Activated B cell treated with CpG ODN at 0.5 μM for 24 hours (primary cell): ENCODE results near the gene MEG3. TPM values are rescaled to one million over a fixed set of nuclear protein-coding genes. Genes with fewer than 3 reads are reported as not detected.

Experiments
- ATAC-seq: fragments of 200-7000 bp; cut with Tn5 transposase; one replicate; pipeline ENCODE4 v1.10.0; 2021; ENCODE audit warnings: low read depth, mild to moderate bottlenecking, moderate library complexity
- CTCF ChIA-PET: fragments of 350-600 bp; sonication (Branson Sonifier 250); formaldehyde crosslinking; loops from one replicate; lab custom pipeline; 2021; ENCODE audit warnings: antibody characterized with exemption; lab: Charles Lee
- POLR2A ChIA-PET: fragments of 350-600 bp; sonication (Branson Sonifier 250); formaldehyde crosslinking; loops from one replicate; lab custom pipeline; 2021; ENCODE audit warnings: antibody characterized with exemption; lab: Charles Lee
- DNase-seq: peaks from one replicate; pipeline ENCODE4 v3.0.0; 2022
- H3K27ac Mint-ChIP-seq: one replicate; pipeline ENCODE4 v1.8.0; 2020; ENCODE audit warnings: mixed read lengths
- H3K27me3 Mint-ChIP-seq: one replicate; pipeline ENCODE4 v1.8.0; 2021; ENCODE audit warnings: mixed read lengths
- H3K36me3 Mint-ChIP-seq: one replicate; pipeline ENCODE4 v1.8.0; 2021; ENCODE audit warnings: low read depth, mixed read lengths
- H3K4me1 Mint-ChIP-seq: one replicate; pipeline ENCODE4 v1.8.0; 2021; ENCODE audit warnings: mixed read lengths
- H3K4me3 Mint-ChIP-seq: one replicate; pipeline ENCODE4 v1.8.0; 2020; ENCODE audit warnings: mild to moderate bottlenecking, mixed read lengths
- H3K9me3 Mint-ChIP-seq: one replicate; pipeline ENCODE4 v1.8.0; 2020; ENCODE audit warnings: mixed read lengths
- CTCF ChIP-seq: fragments of 200-600 bp; IDR thresholded peaks from one replicate; pipeline ENCODE4 v1.8.0; 2022; ENCODE audit warnings: antibody characterized with exemption, mild to moderate bottlenecking
- intact Hi-C: fragments of 100-400 bp; cut with micrococcal nuclease; formaldehyde crosslinking; loops from one replicate; pipeline ENCODE4 v1.15.1; 2024
- total RNA-seq: library from RNA; stranded (reverse); gene quantifications from 2 replicates; pipeline ENCODE4 v1.2.3, GENCODE V29; 2022

The MEG3 gene
- total RNA-seq, 1 donor from 2014 or later = not detected

DNA sequence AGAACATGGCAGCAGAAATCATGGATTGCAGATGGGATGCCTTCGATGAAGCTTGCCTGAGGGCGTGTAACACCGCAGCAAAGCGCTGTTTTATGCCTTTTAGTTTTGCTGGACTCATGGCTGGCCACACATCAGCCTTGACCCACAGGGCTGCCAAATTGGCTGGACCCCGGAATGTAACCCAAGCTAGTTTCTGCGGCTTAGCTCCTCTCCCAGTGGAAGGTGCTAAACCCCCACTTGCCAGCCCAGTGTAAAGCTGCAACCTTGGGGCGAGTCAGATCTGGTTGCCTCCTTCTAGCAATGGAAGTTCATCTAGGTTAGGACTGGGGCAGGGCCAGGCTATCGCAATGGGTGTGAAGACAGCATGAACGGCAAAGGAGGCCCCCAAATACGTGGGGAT is 38.3 kb downstream of the MEG3 start:
- no peak for TF ChIP-seq CTCF
- H3K4me1 Mint-ChIP-seq = no peaks in the 10 kb centered on the region
- peaks cover 4% of the 10 kb centered on the region for H3K9me3 Mint-ChIP-seq
- H3K36me3 Mint-ChIP-seq = no peaks in the 10 kb centered on the region
- H3K27me3 Mint-ChIP-seq = no peaks in the 10 kb centered on the region
- ChIA-PET POLR2A (no interaction called here), CTCF (no interaction called here)
- intact Hi-C loops = no loop called here
- H3K4me3 Mint-ChIP-seq = no peak overlapping the region
- no peak for DNase-seq
- ATAC-seq = no peak
- H3K27ac Mint-ChIP-seq = no peak overlapping the region

GRCh38 chr14:100864960-100865681 is 39.2 kb downstream of the MEG3 start:
- intact Hi-C loops = no loop called here
- no peak for TF ChIP-seq CTCF
- no peak overlapping the region for H3K4me3 Mint-ChIP-seq
- CTCF ChIA-PET = no interaction called here
- DNase-seq = no peak
- no peaks in the 10 kb centered on the region for H3K27me3 Mint-ChIP-seq
- H3K27ac Mint-ChIP-seq = no peak overlapping the region
- no peaks in the 10 kb centered on the region for H3K4me1 Mint-ChIP-seq
- no peak for ATAC-seq
- peaks cover 4% of the 10 kb centered on the region for H3K9me3 Mint-ChIP-seq
- POLR2A ChIA-PET = no interaction called here
- no peaks in the 10 kb centered on the region for H3K36me3 Mint-ChIP-seq

DNA sequence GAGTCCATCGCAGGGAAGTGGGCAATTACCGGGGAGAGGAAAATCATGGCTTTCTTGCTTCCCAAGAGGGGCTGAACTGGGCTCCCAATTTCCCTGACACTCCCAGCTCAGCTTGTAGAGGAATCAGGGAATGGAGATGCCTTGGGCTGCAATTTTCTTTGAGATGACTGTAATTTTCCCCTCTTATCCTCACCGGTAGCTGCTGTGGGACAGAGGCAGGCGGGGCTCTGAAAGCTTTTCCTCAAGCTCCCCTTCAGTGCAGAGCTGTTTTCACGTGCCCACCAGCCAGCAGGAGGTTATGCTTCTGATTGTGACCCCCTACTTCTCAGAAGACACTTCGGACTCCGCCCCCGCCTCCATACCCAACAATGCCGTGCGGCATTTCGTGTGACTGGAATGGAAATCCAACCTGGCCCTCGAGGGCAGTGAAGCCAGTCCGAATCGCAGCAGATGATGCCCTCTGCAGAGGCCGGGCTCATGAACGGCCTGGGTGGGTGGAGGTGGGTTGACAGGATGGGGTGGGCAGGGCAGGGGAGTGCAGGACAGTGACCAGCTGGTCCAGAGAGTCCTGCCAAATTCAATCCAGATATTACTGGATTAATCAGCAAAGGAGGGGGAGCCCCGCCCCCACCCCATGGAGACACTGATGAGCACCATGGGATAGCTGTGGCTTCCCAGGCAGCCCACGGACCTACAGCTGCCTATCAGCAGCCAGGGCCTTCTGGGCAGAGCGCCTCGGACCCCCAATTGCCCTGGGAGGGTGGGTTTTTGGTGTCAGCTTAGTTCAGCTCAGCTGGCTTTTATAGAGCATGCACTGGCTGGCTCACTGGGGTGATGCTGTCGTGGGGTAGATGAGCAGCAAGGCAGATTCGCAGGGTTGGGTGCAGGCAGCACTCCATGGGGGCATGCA is 40.0 kb downstream of the MEG3 start:
- ChIA-PET CTCF (no interaction called here), POLR2A (no interaction called here)
- intact Hi-C loops = no loop called here
- Mint-ChIP-seq H3K27ac (no peak overlapping the region), H3K4me1 (no peaks in the 10 kb centered on the region), H3K4me3 (no peak overlapping the region), H3K9me3 (peaks cover 4% of the 10 kb centered on the region), H3K36me3 (no peaks in the 10 kb centered on the region), H3K27me3 (no peaks in the 10 kb centered on the region)
- TF ChIP-seq CTCF = no peak
- DNase-seq (no peak), ATAC-seq (no peak)

GRCh38 chr14:100866666-100867630 is 41.0 kb downstream of the MEG3 start:
- CTCF ChIA-PET = no interaction called here
- Mint-ChIP-seq H3K27ac (no peak overlapping the region), H3K36me3 (no peaks in the 10 kb centered on the region), H3K9me3 (peaks cover 4% of the 10 kb centered on the region), H3K4me1 (no peaks in the 10 kb centered on the region), H3K4me3 (no peak overlapping the region), H3K27me3 (no peaks in the 10 kb centered on the region)
- POLR2A ChIA-PET = no interaction called here
- ATAC-seq (no peak), DNase-seq (no peak)
- TF ChIP-seq CTCF = no peak
- intact Hi-C loops = no loop called here
